ENCODE results near the gene SLC9C2.
"Not testable (repeated sequence)": the region's sequence is repeated elsewhere in the genome, so short reads cannot be mapped to it uniquely, and the experiment has no call there.

The SLC9C2 gene

GRCh38 chr1:173485401-173485800 lies 117.5 kb downstream of the SLC9C2 start:
- no peak for DNase-seq (ENCODE audit: low spot score)

GRCh38 chr1:173484276-173484675 lies 118.6 kb downstream of the SLC9C2 start:
- DNase-seq (ENCODE audit: low spot score) = no peak

GRCh38 chr1:173482683-173483082 lies 120.2 kb downstream of the SLC9C2 start:
- DNase-seq (ENCODE audit: low spot score) = no peak

GRCh38 chr1:173481195-173481772 lies 121.6 kb downstream of the SLC9C2 start:
- DNase-seq (ENCODE audit: low spot score) = no peak

GRCh38 chr1:173479649-173480048 lies 123.2 kb downstream of the SLC9C2 start:
- no peak for DNase-seq (ENCODE audit: low spot score)

- peak; percentile 51 for DNase-seq (ENCODE audit: low spot score)
Observed at GRCh38 chr1:173478094-173478674, 124.7 kb downstream of the SLC9C2 start.

- DNase-seq (ENCODE audit: low spot score) = peak; percentile 47
Observed at GRCh38 chr1:173477286-173478093, 125.4 kb downstream of the SLC9C2 start, which contains the start of gene PRDX6. PRDX6 (plus strand) TSS chr1:173477335; CDS start chr1:173477398, 63 bp downstream.

GRCh38 chr1:173476665-173477285 lies 126.1 kb downstream of the SLC9C2 start:
- peak; percentile 82 for DNase-seq (ENCODE audit: low spot score)

GRCh38 chr1:173476197-173476664 lies 126.6 kb downstream of the SLC9C2 start:
- DNase-seq (ENCODE audit: low spot score) = no peak

- peak; percentile 44 for DNase-seq (ENCODE audit: low spot score)
Observed at GRCh38 chr1:173475564-173476196, 127.2 kb downstream of the SLC9C2 start.

- not testable (repeated sequence) for DNase-seq (ENCODE audit: low spot score)
Observed at GRCh38 chr1:173474780-173475421, 128.0 kb downstream of the SLC9C2 start.

GRCh38 chr1:173474097-173474779 lies 128.6 kb downstream of the SLC9C2 start:
- DNase-seq (ENCODE audit: low spot score) = no peak

GRCh38 chr1:173473599-173474011 lies 129.3 kb downstream of the SLC9C2 start:
- peak; percentile 43 for DNase-seq (ENCODE audit: low spot score)

GRCh38 chr1:173470608-173471007 lies 132.3 kb downstream of the SLC9C2 start:
- no peak for DNase-seq (ENCODE audit: low spot score)

GRCh38 chr1:173469656-173470055 lies 133.2 kb downstream of the SLC9C2 start:
- no peak for DNase-seq (ENCODE audit: low spot score)

- DNase-seq (ENCODE audit: low spot score) = peak; percentile 18
Observed at GRCh38 chr1:173467426-173467825, 135.4 kb downstream of the SLC9C2 start.

- not testable (repeated sequence) for DNase-seq (ENCODE audit: low spot score)
Observed at GRCh38 chr1:173464185-173464584, 138.7 kb downstream of the SLC9C2 start.

GRCh38 chr1:173462666-173463065 lies 140.2 kb downstream of the SLC9C2 start:
- DNase-seq (ENCODE audit: low spot score) = not testable (repeated sequence)

- no peak for DNase-seq (ENCODE audit: low spot score)
Observed at GRCh38 chr1:173459885-173460284, 143.0 kb downstream of the SLC9C2 start.

- no peak for DNase-seq (ENCODE audit: low spot score)
Observed at GRCh38 chr1:173454966-173455524, 147.8 kb downstream of the SLC9C2 start.

All from hepatic stellate cell (primary cell).